Measurements from ENCODE around the gene CLIP2. TPM values are rescaled to one million over a fixed set of nuclear protein-coding genes. Genes with fewer than 3 reads are reported as not detected.

CLIP2 gene
- total RNA-seq, 1 donor from 2014 or later: 40.7 TPM

GRCh38 chr7:74272305-74273038 is 16.7 kb upstream of the CLIP2 start:
- DNase-seq: peak; percentile 87

DNA sequence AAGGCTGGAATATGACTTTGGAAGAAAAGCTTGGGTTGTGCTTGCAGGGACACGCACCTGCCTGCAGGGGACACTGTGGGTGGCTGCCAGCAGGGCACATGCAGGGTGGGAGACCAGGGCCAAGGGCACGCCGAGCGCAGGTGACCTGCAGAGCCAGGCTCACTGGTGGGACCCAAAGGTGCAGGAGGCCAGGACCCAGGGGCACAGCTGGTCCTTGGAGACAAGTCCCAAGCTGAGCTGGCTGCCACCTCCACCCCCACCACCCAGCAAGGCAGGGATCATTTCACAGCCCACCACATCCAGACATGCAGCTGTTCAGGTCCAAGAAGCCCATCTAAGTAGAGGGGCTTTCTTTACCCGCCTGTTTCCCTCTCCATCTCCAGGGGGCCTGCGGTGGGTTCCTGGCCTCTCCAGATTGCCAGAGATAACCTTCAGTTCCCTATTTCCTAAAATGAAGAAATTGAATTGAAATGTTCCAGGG is 13.8 kb upstream of the CLIP2 start:
- DNase-seq: peak; percentile 63

DNA sequence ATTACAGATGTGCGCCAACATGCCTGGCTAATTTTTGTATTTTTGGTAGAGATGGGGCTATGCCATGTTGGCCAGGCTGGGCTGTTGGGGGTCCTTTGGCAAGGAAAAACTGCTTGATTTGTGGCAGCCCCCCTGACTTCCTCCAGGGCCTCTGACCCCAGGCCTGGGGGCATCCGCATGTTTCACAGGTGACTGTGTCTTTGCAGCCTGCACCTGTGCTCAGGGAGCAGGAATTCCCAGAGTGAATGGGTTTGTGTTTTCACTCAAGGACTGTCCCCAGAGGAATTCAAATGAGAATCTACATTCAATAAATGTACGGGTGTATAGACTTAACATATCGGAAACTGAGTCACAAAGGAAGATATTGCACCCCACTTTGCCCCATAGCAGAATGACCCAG is 11.6 kb upstream of the CLIP2 start:
- no peak for DNase-seq

DNA sequence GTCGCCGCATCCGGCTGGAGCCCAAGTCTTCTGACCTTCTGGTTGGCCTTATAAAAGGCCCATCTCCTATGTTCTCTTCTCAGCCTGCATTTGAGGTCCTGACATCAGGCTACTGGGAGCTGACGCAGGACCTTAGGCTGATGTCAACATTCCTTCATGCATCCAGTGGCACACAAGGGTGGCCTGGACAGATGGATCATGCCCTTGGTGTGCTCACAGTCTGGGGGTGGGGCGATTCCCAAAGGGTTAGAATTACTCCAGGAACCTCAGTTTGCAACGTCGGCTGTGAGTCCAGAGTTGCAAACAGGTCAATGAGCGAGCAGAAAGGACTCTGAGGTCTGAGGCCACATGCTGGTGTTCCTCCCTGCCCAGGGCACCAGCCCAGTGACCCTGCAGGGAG is 8.2 kb upstream of the CLIP2 start:
- no peak for DNase-seq

- no peak for DNase-seq
Measured at GRCh38 chr7:74282748-74283459, 6.3 kb upstream of the CLIP2 start.

DNA sequence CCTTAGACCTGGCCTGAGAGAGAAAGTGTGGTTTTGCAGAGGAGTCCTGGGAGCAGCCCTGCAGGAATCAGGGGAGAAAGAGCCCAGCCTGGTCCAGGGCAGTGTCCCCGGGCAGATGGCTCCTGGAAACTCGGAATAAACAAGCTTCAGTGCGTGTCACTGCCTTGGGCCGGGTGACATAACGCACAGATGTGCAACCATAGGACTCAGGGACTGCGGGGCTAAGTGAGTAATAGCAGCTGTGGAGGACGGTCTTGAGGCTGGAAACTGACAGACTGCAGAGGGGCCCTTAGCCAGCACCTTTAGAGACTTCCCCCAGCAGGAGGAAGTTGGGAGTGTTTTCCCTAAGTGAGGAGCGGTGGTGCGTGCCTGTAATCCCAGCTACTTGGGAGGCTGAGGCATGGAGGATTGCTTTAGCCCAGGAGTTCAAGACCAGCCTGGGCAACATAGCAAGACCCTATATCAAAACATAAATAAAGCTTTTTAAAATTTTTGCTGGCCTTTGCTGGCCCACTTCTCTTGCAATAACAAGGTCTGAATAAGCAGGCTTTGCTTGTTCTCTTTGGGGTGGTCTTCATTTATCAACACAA is 5.3 kb upstream of the CLIP2 start:
- DNase-seq: no peak

DNA sequence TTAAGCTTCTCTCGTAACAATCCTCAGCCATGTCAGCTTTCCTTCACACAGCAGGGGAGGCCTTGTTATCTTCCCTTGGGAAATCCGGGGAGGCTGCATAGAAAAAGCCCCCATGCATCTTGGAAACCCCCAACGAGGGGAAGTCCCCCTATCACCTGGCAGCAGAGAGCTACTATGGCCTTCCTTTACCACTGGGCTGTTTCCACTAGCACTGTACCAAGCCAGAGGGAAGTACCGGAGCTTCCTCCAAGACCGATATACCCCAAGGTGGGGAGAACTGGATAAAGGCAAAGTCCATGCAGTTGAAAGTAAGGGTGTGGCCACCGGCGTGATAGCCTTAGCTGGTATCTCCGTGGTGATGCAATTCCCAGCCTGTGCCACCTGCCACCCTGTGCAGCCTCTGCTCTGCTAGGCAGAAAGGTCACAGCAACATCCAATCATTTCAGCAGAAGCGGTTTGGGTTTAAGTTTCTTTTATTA is 4.4 kb upstream of the CLIP2 start:
- no peak for DNase-seq

DNA sequence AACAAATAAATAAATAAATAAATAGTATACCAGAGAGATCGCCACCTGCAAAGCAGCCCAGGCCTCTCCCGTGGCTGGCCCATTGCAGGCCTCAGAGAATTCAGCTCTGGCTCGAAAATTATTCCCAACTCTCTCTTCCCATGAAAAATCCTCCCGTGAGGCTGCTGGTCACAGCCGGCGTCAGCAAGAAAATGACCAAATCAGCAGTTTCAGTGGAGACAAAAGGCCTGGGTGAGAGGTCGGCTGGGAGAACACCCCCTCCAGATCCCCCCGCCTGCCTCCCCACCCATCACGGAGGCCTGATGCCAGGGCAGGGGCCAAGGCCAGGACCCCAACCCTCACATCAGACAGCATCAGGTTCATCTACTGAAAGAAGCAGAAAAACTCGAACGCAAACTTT is 3.1 kb upstream of the CLIP2 start:
- no peak for DNase-seq

DNA sequence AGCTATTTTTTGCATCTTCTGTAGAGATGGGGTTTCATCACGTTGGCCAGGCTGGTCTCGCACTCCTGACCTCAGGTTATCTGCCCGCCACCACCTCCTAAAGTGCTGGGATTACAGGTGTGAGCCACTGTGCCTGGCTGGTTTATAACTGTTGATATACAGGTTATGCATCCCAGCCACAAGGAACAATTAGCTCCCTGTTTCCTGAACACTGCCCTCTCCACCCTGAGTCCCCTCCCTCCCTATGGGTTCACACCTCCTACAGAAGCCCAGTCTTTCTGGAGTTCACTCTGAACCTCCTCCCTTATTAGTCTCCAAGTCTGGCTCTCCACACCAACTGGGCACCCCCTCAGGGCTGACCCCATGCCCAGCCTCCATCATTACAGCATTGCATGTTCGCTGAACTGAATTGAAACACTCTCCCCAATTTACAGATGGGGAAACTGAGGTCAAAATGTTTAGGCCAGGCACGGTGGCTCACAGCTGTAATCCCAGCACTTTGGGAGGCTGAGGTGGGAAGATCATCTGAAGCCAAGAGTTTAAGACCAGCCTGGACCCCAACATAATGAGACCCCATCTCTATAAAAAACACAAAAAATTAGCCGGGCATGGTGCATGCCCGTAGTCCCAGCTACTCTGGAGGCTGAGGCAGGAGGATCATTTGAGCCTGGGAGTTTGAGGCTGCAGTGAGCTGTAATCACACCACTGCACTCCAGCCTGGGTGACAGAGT is 1.7 kb upstream of the CLIP2 start:
- DNase-seq: no peak

- no peak for DNase-seq
Measured at GRCh38 chr7:74288034-74288881, 949 bp upstream of the CLIP2 start.

DNA sequence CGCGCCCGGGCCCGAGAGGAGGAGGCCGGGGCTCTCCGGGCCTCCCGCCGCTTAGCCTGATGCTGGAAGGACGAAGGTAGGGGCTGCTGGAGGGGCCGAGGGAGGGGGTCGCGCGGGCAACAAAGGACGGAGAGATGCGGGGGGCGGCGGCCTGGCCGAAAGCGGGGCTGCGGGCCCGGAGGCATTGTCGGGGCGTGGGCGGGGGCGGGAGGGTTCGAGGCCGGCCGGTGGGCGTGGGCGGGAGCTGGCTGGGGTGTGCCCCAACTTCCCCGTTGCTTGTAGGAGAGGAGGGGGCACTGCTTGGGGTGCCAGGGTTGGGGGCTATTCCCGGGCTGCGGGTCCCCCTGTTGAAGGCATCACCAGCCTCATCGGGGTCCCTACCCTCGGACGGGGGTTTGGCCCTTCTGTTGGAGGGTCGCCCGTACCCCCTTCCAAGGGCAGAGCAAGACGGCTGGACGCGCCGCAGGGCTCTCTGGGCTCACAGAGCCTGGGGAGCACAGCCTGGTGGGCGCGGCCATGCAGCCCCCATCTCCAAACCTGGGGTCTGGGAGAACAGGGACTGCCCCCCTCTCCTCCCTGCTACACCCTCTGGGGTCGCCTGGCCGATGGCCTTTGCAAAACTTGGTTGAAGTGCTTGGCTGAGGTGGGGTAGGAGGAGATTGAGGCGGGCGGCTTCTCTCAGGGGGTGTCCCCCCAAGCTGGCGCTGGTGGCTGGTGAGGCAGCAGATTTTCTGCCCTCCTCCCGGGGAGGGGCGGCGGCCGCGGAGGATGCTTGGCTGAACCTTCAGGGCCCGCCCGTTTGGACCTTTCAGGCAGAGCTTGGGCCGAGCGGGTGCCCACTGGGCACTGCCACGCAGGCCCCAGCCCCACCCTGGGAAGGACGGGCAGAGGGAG is 699 bp downstream of the CLIP2 start:
- DNase-seq: peak; percentile 41

DNA sequence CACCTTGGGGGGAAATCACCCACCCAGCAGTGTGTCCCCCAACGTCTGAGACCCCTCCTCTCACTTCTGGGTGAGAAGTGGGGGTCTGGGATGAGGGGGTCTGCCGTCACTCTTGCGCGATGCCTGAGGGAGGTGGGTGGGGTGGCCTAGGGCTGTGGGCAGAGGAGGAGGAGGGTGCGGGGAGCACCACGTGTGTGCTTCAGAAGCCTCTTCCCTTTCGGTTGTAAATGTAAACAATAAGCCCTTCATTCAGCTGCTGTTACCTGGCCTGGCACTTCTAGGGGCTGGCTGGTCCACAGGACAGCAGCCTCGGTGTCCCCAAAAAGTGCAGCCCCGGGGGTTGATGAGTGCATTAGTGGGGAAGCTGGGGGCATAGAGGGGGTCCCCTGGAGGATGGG is 1.3 kb downstream of the CLIP2 start:
- no peak for DNase-seq

DNA sequence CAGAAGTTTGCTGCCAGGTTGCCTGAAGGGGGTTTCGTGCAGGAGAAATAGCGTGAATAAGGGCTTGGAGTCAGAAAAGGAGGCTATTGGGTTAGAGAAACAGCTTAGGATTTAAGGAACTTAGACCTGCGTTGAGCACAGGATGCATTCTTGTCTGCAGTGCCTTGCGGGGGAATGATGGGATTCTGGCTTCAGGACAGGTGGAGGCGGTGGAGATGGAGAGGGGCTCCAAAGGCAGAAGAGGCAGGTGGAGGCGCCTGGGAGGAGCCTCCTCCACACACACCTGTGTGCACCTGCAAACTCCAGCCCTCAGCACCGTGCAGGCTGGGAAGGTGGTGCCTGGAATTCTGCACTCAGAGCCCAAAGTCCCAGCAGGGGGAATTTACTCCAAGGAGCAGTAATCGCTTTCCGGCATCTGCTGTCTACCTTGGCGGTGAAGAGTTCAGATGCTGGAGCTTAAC is 1.8 kb downstream of the CLIP2 start:
- no peak for DNase-seq

DNA sequence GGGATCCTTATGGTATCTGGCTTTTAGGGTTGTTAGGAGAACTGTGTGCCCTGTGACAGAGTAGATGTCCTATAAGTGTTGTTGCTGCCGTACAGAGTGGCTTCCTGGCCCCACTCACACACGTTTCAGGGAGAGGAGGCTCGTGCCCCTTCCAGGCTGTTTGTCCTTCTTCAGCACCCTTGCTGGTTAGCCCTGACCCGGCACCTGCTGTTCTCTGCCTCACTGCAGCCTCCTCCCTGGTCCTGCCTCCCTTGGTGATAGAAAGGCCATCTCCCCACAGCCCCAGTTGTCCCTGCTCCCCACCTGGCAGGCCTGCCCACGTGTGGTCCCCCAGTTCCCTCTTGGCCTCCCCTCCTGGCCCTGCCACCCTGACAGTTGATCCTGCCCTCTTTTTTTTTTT is 2.3 kb downstream of the CLIP2 start:
- no peak for DNase-seq

DNA sequence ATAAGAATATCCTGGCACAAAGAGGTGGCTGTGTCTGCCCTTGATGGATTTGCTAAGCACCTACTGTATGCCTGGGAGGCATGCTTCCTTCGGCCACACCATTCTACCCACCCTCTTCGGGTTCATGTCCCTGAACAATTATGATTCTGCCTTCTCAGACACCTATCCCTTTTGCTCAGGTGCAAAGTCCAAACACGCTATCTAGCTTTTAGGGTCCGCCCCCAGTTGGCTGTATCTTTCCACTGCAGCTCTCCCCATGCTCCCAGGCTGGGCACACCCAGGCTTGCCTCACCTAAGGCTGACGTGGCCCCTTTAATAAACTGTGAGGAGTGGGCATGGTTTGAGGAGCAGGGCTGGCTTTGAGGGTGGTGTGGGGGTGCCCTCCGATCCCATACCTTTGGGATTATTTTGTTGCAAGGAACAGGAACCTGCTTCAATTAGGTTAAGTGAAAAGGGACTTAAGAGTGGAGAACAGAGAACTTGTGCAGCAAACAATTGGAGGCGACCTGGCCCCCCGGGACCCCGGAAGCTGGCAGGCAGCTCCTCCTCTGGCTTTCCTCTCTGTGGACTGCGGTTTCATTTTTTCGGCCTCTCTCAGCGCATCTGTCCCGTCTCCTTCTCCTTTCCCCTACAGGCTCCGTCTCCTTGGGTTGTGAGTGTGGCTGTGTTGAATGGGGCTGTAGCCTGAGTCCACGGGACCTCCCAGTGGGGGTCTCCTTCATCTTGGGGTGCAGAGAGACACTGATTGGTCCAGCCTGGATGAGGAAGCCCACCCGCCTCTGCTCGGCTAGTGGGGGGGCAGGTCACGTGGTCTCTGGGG is 3.8 kb downstream of the CLIP2 start:
- no peak for DNase-seq

DNA sequence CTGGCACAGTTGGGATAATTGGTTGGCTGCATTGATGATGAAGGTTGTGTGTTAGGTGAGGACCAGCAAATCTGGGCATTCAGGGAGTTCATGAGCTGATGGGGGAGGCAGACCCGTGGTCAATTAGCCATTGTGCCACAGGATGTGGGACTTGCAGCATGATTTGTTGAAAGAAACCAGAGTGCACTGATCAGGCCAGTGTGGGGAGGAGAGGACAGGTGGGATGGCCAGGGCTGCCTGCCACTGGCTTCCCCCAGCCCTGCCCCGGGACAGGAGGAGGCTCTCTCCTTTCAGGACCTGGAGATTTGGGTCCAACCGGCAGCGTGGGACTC is 4.3 kb downstream of the CLIP2 start:
- DNase-seq: no peak

DNA sequence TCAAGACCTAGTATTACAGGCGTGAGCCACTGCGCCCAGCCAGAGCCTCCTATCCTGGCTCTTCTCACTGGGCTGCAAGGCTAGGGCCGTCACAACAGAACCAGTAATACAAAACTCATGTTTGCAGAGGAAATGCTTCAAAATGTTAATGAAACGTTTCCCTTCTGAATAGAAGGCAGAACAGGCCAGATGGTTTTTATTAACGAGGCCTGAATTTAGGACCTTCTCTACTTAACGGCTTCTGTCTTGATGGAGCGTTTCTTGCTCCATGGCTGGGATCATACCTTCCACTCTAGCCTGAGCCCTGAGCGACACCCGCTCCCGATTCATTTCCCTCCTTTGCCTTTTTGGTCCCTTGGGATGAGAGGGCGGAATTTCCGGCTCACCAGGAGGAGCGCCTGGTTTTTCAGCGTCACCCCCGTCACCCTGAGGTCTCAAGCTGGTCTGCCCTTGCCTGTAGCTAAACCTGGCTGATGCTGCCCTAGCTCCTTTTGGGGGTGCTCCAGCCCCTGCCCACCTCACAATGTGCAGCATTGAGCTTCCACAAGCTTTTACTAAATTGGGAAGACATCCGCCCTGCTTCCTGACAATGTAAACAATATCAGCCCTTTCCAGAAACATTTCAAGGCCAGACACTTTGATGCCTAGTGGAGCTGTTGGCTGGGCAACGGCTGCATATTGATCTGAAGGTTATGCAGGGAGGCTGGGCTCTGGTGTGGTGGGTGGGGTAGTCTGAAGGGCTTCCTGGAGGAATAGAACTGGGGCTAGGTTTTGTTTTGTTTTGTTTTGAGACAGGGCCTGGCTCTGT is 5.2 kb downstream of the CLIP2 start:
- peak; percentile 46 for DNase-seq

GRCh38 chr7:74297516-74298233 is 8.5 kb downstream of the CLIP2 start:
- no peak for DNase-seq

GRCh38 chr7:74299401-74299800 is 10.2 kb downstream of the CLIP2 start:
- no peak for DNase-seq
